ENCODE data around the gene NUDT3.

NUDT3 gene

DNA sequence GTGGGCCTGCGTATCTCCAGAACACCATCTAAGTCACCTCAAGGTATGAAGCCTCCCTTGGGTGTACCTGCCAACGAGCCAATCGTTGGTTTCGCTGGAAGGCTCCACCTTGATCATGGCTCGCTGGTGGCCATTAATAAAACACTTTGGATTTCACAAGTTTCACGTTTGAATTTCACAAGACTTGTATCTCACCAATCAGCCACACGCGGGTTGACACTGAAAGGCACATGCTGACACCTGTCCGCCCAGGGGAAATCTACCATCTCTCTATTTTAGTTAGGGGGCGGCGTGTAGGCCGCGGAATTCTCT, 156.4 kb downstream of the NUDT3 start:
- no peak for DNase-seq

GRCh38 chr6:34235307-34236130, 156.9 kb downstream of the NUDT3 start:
- DNase-seq: peak; percentile 54 to 59

GRCh38 chr6:34234667-34235306, 157.7 kb downstream of the NUDT3 start:
- no peak for DNase-seq

DNA sequence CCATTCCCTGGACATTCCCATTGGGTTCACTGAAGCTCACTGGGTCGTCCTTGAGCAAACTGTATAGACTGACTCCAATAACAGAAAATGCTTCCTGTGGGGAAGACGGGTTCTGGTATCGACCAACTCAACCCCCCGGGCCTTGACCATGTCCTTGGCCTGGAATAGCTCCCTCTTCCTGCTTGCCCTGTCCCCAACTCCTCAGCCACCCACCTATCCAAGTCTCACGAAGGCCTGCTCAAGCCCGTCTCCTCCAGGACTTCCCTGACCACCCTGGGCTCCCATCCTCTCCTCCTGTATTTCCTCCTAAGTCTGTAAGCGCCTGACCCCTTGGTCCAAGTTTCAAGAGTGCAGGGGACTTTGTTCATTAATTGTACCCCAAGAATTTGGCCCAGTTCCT, 158.6 kb downstream of the NUDT3 start:
- DNase-seq: no peak

DNA sequence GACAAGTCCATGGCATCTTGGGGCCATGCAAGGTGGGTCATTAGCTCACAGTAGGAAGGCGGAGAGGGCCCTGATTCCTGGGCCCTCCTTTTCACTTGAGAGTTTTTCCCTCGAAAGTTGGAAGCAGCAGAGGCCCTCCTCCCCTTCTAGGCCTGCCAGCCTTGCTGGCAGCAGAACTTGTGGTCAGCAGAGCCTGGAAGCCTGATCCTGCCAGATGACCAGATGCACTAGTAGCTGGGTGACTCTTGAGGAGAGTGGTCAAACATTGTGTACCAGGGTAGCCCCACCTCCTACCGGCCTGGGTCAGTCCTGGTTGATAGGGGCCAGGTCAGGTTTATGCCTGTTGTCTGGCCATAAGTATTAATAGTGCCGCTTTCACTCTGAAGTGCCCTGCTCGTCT, 159.6 kb downstream of the NUDT3 start:
- no peak for DNase-seq

- no peak for DNase-seq
Measured at GRCh38 chr6:34231566-34232336, 160.7 kb downstream of the NUDT3 start.

GRCh38 chr6:34230653-34231371, 161.7 kb downstream of the NUDT3 start:
- no peak for DNase-seq

GRCh38 chr6:34229877-34230276, 162.6 kb downstream of the NUDT3 start:
- DNase-seq: no peak
